HG02943 (cell line): ENCODE results near the gene SCN11A.
A peak's percentile ranks its signal among the peaks of the same experiment; 100 is the strongest.

Experiments
- ATAC-seq: cut with Tn5 transposase; IDR thresholded peaks from one replicate; pipeline ENCODE4 v1.9.1; 2021; ENCODE audit warnings: mild to moderate bottlenecking, low read depth, moderate library complexity; ENCODE audit not compliant: unreplicated experiment

Gene SCN11A

GRCh38 chr3:39051649-39052561 is at the start of gene SCN11A, which contains the start of gene WDR48:
Gene SCN11A, minus strand, starts transcription at chr3:39051944. Its CDS starts 101,582 bp downstream, at chr3:38950362.
Gene WDR48, plus strand, starts transcription at chr3:39052016. Its CDS starts 10 bp downstream, at chr3:39052026.
- ATAC-seq: peak; percentile 98

DNA sequence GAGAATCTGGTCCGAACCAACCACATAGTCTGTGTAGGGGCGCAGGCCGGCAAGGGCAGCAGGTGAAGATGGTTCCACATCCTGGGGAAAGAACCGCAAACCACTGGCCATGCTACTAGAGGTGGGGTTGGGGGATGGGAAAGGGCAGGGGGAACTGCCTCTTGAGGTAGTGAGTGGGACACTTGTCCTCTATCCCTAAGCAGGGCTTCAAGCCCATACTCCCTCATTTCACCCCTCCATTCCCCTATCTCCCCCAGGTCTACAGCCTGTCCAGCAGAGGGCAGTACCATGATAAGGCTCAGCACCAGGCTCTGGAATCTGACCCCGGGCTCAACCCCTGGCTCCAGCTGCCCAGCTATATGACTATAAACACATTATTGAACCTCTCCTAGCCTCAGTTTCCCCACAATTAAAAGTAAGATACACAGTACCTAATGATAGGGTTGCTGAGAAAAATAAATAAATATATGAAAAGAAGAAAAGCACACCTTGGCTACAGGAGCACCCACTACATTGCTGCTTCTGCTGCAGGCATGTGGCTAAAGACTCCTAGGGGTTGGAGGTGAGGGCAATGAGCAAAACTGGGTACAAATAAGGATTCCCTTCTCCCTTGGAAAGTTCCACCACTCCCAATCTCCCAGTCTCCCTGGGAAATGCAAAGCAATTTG is 49.4 kb upstream of the SCN11A start:
- no peak for ATAC-seq

GRCh38 chr3:39100500-39100886 is 48.7 kb upstream of the SCN11A start:
- ATAC-seq: no peak

DNA sequence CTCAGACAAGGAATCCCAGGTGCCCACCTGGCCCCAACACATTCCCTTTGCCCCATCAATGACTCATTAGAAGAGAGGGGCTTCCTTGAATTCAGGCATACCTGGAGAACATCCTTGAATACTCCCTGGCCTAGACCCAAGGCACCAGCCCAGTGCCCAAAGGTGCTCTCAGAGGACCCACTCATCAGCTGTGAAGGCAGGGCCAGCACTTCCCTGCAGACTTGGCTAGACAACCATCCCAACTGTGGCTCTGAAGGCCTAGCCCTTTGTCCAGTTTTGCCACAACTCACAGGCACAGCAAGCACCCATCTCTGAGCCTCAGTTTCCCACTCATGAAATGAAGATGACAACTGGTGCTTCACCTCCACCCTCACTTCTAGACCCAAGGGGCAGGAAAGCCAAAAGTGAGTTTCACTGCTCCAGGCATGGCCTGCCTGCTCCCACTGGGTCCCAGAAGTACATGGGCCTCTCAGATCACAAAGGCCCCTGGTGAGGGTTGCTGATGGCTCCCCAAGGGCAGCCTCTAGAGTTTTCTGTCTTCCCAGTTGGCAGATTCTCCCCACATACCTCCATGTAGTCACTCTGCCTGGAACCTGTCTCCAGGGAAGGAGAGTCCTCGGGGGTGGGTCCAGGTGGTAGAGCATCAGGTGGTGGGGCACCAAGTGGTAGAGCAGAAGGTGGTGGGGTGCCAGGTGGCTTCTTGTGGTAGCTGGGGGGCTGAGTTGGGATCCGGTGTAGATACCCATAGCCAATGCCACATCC is 48.2 kb upstream of the SCN11A start:
- no peak for ATAC-seq

DNA sequence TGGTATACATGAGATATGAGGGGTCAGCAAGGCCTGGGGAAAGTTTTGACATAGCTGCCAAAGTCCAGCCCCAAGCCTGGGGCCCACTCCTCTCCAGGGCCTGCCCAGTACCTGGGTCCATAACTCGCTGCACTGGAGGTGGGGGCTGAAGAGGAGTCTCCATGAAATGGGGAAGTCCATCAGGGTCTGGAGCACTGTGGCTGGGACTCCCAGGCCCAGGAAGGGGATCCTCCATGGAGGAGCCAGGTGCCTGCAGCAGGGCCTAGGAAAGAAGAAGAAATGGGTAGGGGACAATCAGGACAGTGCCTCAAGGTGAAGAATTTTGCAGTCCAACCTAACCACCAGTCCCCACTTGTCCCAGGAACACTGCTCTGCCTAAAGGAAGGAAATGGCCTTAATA is 47.5 kb upstream of the SCN11A start:
- no peak for ATAC-seq

- no peak for ATAC-seq
Observed at GRCh38 chr3:39098473-39099000, 46.8 kb upstream of the SCN11A start.

DNA sequence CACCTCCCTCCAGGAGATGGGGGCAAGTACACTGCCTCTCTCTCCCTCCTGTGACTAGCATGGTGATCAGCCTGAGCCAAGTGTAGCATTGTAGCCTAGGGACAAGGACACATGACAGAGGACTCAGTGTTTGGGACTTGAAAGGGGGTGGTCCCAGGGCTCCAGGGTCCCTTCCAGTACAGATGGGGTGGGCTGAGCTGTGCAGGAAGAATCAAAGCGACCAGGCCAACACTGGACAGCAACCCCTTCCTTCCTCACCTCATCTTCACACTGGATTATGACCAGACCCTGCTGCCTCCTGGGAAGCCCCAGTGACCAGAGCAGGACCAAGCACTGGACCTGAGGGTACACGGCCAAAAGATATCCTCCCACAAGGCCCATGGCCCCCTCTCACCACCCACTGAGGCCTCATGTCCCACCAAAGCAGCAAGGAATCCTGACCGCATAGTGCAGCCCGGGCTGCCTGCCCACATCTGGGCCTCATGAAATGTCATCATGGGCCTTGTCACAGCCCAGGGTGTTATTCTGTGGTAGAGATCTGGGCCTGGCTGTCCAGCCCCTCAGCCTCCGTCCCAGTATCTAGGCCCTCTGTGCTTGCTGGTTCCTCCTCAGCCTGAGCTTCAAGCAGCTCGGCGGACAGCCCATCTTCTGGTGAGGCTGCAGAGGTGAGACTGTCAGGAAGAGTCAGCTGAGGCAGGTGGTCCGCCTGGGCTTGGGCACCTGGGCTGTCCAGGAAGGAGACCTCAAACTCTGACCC is 46.1 kb upstream of the SCN11A start:
- no peak for ATAC-seq

GRCh38 chr3:39096775-39097174 is 45.0 kb upstream of the SCN11A start:
- no peak for ATAC-seq

DNA sequence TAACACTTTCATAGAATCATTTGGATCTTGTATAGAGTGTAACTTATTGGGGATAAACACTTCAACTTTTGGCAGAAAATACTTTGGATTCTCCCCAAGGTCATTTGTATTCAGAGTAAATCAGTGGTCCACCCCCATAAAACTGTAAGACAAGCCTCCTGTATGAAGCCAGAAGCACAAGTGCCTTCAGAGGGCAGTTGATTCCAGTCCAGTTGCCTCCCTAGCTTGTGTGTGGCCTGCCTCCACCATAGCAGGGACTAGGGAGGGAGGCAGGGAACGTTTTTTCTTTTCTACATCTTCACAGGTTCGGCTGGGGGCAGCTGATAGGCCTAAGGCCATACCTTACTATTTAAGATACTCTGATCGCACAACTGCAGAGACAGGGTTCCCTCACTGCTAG is 44.0 kb upstream of the SCN11A start:
- no peak for ATAC-seq

GRCh38 chr3:39094851-39095677 is 43.3 kb upstream of the SCN11A start:
- ATAC-seq: no peak

- ATAC-seq: no peak
Observed at GRCh38 chr3:39090922-39091321, 39.2 kb upstream of the SCN11A start.

DNA sequence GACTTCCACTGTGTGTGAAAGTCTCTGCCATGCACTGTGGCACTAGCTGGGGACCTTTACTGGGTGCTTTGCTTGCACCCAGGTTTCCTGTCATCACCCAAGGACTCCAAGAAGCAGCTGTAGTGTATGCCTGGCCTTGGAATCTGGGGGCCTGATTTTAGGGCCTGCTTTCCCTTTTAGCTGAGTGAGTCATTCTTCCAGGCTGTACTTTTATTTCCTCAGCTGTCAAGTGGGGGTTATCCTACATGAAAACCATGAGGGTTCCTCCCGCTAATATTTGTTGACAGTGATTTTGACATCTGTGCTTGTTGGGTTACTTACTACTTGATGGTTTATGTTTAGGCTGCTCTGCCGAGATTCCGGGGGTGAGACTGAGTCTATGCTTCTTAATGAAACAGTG is 37.1 kb upstream of the SCN11A start:
- ATAC-seq: no peak

DNA sequence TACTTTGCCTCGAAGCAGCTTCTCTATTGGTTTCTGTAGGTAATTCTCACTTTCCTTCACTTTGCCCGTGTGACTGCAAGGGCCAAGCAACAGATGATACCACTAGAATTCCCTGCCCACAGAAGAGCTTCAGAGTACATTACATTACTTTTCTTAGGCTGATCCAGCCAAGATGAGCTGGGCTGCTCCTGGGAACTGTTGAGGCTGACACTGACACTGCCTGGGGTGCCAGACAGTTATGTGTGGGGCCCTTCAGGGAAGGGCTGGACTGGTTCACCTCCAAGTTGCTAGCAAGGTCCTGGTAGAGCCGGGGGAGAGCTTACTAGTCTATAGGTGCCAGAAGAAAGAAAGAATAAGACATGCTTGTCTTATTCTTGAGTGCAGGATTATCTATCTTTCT is 36.7 kb upstream of the SCN11A start:
- no peak for ATAC-seq

DNA sequence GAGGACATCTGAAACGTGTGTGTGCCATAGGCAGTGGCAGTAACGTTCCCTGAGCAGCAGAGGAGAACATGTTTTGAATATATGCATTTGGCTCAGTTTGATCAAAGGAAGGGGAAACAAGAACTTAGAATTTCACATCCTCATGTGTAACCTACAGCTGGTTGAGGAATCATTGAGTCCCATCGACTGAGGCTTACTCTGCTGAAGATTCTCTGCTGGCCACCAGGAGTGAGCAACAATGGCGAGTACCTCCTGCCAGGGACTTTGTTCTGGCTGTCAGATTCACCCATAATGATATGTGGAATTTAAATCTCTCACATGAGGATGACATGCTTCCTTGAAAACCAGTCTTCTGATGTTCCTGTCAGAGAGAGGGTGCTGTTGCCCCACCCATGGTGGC is 34.4 kb upstream of the SCN11A start:
- ATAC-seq: no peak

GRCh38 chr3:39082666-39083313 is 31.0 kb upstream of the SCN11A start:
- no peak for ATAC-seq

- no peak for ATAC-seq
Observed at GRCh38 chr3:39080026-39080425, 28.3 kb upstream of the SCN11A start.

DNA sequence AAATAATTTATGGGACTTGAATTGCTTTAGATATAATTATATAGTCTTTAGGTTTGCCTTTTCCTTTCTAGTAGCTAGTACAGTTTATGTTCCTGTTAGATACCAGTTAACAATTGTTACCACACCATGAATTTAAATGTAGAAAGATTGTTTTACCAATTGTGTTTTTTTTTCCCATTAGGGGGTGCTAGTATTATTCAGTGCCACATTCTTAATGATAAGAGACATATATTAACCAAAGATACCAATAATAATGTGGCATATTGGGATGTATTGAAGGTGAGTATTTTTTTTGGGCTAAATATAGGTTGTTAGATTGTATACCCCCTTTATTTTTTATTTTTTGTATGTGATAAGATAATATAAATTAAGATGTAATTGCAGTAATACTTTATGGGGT is 27.8 kb upstream of the SCN11A start:
- no peak for ATAC-seq

DNA sequence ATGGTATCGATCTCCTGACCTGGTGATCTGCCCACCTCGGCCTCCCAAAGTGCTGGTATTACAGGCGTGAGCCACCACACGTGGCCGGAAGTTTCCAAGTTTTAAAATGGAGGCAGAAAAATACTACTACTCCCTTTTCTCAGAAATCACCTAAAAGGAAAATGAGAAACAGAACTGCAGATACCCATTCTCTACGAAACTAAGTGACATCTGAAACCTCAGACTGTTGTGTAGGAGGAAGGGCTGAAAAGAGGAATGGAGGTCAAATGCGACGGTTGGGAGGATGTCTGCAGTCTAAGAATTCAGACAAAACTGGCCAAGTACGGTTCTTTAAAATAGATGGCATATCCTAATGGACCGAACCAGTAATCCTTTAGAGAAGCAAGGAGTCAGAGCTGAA is 24.2 kb upstream of the SCN11A start:
- no peak for ATAC-seq

DNA sequence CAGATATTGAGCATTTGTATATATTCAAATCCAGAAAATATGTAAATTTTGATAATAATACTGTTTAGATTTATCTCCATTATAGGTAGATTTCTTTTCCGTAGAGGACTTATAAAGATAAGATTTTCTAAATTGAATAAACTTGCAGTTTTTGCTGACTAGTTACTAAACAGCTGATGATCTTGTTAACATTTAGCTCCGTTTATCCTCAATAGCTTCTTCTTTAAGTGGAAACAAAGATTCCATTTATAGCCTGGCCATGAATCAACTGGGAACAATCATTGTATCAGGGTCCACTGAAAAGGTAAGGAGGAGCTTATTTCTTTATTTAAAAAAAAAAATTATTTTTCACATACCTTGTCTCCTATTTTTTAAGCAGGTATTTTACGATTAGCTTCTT is 16.8 kb upstream of the SCN11A start:
- ATAC-seq: no peak
